RPMI8226 (cell line): ENCODE measurements around the gene LILRA1.
"Not testable (repeated sequence)": the region's sequence is repeated elsewhere in the genome, so short reads cannot be mapped to it uniquely, and the experiment has no call there.

Experiments used
- DNase-seq: peaks from one replicate; pipeline ENCODE4 v3.0.0-alpha.2; 2015

The LILRA1 gene

DNA sequence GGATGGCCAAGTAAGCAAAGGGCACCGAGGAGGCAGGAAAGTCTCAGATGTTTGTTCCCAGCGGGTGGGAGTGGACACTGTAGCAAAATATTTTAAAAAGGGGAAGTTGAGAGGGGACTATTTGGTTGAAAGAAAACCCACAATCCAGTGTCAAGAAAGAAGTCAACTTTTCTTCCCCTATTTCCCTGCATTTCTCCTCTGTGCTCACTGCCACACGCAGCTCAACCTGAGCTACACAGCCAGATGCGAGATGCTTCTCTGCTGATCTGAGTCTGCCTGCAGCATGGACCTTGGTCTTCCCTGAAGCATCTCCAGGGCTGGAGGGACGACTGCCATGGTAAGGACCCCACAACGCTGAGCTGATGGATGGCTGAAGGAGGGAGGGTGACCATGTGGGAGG lies at the start of gene LILRA1:
TSS of gene LILRA1 (plus strand) at position 188 of the 400 bp plus-strand sequence. CDS start 613 bp downstream, outside the sequence.
- DNase-seq: not testable (repeated sequence)

- DNase-seq: peak; percentile 38
These were observed 44.6 kb upstream of the LILRA1 start for GRCh38 chr19:54548806-54549205.

DNA sequence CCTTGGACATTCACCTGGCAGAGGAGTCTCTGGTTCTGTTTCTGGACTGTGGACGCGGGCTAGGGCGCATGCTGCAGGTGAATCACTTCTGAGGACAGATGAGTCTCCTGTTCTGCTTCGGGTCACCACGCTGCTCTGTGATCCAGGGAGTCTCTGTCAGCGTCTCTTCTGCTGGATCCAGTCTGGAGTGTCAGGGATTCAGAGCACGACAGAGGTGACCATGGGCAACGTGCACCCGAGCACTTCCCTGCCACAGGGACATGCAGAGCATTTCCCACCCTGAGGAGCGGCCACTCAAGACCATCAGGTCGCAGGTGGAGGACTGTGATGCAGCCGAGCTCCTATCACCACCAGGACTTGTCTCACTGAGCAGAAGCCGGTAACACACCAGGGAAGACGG lies 44.2 kb upstream of the LILRA1 start:
- DNase-seq: no peak

GRCh38 chr19:54551293-54551692 lies 42.1 kb upstream of the LILRA1 start:
- peak; percentile 24 for DNase-seq

- DNase-seq: peak; percentile 49
These were observed 41.2 kb upstream of the LILRA1 start for GRCh38 chr19:54551950-54552912.

DNA sequence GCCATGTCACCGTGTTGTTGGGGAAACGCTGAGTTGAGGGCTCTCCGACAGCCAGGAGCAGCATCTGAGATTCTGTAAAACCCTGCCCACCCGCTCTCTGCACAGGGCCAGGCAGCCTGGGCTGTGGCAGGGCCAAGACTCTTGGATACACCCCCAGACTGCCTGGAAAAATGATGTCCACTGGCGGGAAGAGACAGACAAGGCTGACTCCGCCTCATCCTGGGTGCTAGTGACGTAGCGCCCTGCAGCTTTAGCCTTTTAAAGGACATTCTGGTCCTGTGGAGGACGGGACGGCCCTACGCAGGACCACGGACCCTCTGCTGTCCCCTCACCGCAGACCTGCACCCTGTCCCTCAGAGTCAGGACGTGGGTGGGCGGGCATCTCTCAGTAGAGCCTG lies 40.5 kb upstream of the LILRA1 start:
- no peak for DNase-seq

DNA sequence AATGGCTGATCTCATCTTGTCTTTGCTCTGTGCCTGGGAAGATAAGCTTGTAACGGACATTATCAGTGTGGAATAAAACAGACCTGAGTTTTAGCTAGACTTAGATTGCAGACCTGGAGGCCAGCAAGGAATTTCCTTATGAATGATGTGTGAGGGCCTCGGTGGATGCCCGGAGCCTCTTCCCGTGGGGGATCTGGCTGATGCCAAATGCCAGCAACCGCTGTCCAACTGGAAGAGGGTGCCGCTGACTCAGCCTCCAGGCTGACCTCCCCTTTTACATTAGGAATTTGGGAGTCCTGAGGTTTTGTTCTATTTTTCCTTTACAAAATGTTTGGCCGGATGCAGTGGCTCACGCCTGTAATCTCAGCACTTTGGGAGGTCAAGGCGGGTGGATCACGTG lies 39.4 kb upstream of the LILRA1 start:
- no peak for DNase-seq

GRCh38 chr19:54554896-54555295 lies 38.5 kb upstream of the LILRA1 start:
- peak; percentile 88 for DNase-seq

DNA sequence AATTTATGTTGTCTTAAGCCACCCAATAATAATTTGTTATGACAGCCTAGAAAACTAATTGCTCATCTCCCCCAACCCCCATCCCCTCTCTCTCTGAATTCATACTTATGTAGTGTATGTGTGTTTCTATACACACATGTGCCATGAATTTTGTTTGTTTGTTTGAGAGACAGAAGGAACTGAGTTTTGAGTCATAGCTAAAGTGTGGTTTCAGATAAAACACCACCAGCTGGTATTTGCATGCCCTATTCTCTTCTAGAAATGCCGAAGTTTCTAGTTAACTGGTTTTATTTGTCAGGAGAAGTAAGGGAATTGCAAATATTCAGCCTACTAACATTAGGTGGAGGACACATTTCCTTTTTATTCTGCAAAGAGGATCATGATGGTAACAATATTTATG lies 37.2 kb upstream of the LILRA1 start:
- no peak for DNase-seq

- peak; percentile 31 for DNase-seq
These were observed 35.1 kb upstream of the LILRA1 start for GRCh38 chr19:54558339-54558738.

DNA sequence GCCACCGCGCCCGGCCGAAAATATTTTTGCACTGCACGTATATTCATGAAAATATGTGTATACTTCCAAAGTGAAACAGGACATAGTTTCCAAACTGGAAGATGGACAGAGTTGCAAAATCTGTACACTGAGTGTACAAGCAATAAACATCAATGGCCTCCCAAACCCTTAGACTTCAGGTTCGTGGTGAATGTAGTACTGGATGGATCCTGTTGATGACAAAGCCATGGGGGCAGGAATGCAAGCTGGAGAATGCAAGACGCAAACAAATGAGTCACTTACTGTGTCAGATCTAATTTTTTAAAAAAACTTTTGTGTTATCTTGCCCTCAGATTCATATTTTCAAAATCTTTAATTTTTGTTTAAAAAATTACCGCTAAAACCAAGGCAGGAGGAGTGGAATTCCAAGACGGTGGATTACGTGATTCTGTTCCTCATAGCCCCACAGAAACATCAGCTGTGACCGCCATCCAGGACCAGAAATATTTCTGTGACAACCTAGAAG lies 32.5 kb upstream of the LILRA1 start:
- DNase-seq: no peak

DNA sequence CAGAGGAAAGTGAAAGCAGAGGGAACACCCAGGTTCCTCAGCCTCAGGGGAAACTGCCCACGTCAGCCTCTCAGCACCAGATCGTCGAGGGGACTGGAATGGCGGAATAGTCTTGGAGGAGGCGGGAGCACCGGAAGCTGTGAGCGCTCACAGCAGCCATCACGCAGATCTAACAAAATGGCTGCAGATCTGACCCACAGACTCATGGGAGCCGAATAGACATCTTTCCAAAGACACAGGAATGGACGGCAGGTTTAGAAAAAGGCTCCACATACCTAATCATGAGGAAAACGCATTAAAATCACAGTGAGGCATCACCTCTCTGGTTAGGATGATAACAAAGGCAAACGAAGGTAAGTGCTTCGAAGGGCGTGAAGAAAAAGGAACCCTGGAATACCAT lies 31.6 kb upstream of the LILRA1 start:
- DNase-seq: peak; percentile 44

- not testable (repeated sequence) for DNase-seq
These were observed 30.2 kb upstream of the LILRA1 start for GRCh38 chr19:54563206-54563605.

GRCh38 chr19:54570316-54570715 lies 23.1 kb upstream of the LILRA1 start:
- no peak for DNase-seq

GRCh38 chr19:54571715-54572615 lies 21.5 kb upstream of the LILRA1 start:
- not testable (repeated sequence) for DNase-seq

DNA sequence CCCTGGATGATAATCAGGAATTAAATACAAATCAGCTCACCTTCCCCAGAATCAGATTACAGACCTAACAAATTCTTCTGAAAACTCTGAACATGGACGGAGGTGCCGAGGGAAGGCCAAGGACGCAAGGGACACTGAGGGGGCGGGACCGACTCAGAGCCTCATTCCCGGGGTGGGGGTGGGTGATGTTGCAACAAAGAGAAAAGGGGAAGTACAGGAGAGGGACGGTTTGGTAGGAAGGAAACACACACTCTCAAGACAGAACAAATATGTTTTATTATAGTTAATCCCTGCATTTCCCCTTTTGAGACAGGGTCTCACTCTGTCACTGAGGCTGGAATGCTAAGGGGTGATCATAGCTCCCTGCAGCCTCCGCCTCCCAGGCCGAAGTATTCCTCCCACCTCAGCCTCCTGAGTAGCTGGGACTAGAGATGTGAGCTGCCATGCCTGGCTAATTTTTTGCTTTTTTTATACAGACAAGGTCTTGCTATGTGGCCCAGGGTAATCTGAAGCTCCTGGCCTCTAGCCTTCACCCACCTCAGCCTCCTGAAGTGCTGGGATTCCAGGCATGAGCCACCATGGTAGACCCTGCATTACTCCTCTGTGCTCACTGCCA lies 20.6 kb upstream of the LILRA1 start:
- DNase-seq: peak; percentile 62

DNA sequence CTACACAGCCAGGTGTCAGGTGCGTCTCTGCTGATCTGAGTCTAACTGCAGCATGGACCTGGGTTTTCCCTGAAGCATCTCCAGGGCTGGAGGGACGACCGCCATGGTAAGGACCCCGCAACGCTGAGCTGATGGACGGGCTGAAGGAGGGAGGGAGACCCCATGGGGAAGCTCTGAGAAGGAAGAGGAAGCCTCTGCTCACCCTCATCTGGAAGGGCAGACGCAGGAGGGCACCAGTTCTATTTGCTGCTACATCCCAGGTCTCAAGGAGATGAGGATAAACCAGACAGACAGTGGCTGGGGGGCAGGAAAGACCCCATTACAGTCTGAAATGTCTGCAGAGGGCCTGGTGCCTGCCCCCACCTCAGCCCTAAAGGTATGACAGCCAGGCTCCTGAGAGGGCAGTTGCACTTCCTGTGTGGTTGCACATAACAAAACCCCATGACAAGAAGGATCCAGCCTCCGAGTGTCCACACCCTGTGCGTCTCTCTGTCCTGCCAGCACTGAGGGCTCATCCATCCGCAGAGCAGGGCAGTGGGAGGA lies 20.0 kb upstream of the LILRA1 start, which contains the start of gene LILRA2:
TSS of gene LILRA2 (plus strand) at position 461 of the 543 bp plus-strand sequence. CDS start 89 bp downstream, outside the sequence.
- peak; percentile 63 for DNase-seq

GRCh38 chr19:54574051-54574450 lies 19.4 kb upstream of the LILRA1 start:
- no peak for DNase-seq

- no peak for DNase-seq
These were observed 18.8 kb upstream of the LILRA1 start for GRCh38 chr19:54574527-54575056.

GRCh38 chr19:54575205-54575604 lies 18.2 kb upstream of the LILRA1 start:
- DNase-seq: not testable (repeated sequence)

- DNase-seq: no peak
These were observed 16.9 kb upstream of the LILRA1 start for GRCh38 chr19:54576411-54576976.

DNA sequence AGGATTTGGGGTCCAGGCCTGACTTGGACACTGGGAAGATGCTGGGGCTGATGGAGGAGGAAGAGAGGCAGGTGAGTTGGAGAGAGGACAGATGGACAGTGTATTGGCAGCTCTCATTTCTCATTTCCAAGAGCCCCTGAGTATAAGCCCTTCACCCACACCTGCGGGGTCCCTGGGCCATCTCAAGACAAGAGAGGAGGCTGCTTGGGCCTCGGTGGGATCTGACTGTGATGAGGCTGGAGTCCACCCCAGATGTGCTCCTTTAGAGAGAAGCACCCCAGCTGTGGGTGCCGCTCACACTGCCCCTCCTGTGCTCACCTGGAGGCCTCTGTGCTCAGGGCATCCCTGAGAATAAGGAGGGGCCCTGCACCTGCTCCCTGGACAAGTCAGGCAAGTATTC lies 16.1 kb upstream of the LILRA1 start:
- no peak for DNase-seq
